Measurements from ENCODE around the gene ULK1. TPM values are rescaled to one million over a fixed set of nuclear protein-coding genes. Genes with fewer than 3 reads are reported as not detected.
A peak's percentile ranks its signal among the peaks of the same experiment; 100 is the strongest.

The ULK1 gene
- total RNA-seq, 1 experiment from 2014 or later, result 48.9 TPM

- no peak overlapping the region for H3K4me3 Mint-ChIP-seq (ENCODE audit: low read depth, unreplicated experiment)
- peaks cover 35% of the 10 kb centered on the region for H3K27me3 Mint-ChIP-seq (ENCODE audit: unreplicated experiment)
- H3K4me1 Mint-ChIP-seq (ENCODE audit: low read depth, unreplicated experiment), result no peaks in the 10 kb centered on the region
- no peak for DNase-seq
- CTCF ChIA-PET, result no interaction called here
- BruUV-seq (replicated peaks), result no TSS peak
- peaks cover 4% of the 10 kb centered on the region for H3K36me3 Mint-ChIP-seq (ENCODE audit: insufficient read depth, unreplicated experiment)
- no peaks in the 10 kb centered on the region for H3K9me3 Mint-ChIP-seq (ENCODE audit: low read depth, unreplicated experiment)
- TF ChIP-seq CTCF (IDR thresholded peaks at IDR 0.05; ENCODE audit: unreplicated experiment), result no peak
- intact Hi-C loops (cut with micrococcal nuclease; ENCODE audit: unreplicated experiment), result no loop called here
- no peak overlapping the region for H3K27ac Mint-ChIP-seq (ENCODE audit: unreplicated experiment)
Measured at GRCh38 chr12:131848753-131849152, 45.7 kb upstream of the ULK1 start.

GRCh38 chr12:131849700-131850553 lies 44.5 kb upstream of the ULK1 start:
- H3K27me3 Mint-ChIP-seq (ENCODE audit: unreplicated experiment), result peaks cover 35% of the 10 kb centered on the region
- H3K4me1 Mint-ChIP-seq (ENCODE audit: low read depth, unreplicated experiment), result no peaks in the 10 kb centered on the region
- BruUV-seq (replicated peaks), result no TSS peak
- no peaks in the 10 kb centered on the region for H3K9me3 Mint-ChIP-seq (ENCODE audit: low read depth, unreplicated experiment)
- CTCF ChIA-PET, result interaction anchor here (1.6 kb wide), 1 partner anchor 100 kb away, joined by 15 read pairs; the partner anchor contains the start of gene EP400
- peak overlapping the region; percentile 14 for H3K4me3 Mint-ChIP-seq (ENCODE audit: low read depth, unreplicated experiment)
- intact Hi-C loops (cut with micrococcal nuclease; ENCODE audit: unreplicated experiment), result loop anchor here (2.0 kb wide), 1 partner anchor 99 kb away; the partner anchor contains the start of gene EP400
- no peak for TF ChIP-seq CTCF (IDR thresholded peaks at IDR 0.05; ENCODE audit: unreplicated experiment)
- DNase-seq, result no peak
- peaks cover 4% of the 10 kb centered on the region for H3K36me3 Mint-ChIP-seq (ENCODE audit: insufficient read depth, unreplicated experiment)
- H3K27ac Mint-ChIP-seq (ENCODE audit: unreplicated experiment), result no peak overlapping the region

- intact Hi-C loops (cut with micrococcal nuclease; ENCODE audit: unreplicated experiment), result loop anchor here (1.0 to 2.0 kb wide), 2 partner anchors 98 to 150 kb away; partner anchors contain the start of gene EP400
- CTCF ChIA-PET, result interaction anchor here (0.6 to 1.6 kb wide), 16 partner anchors 9 to 169 kb away, joined by 3 to 15 read pairs (median 5); partner anchors contain the start of gene EP400
- H3K27me3 Mint-ChIP-seq (ENCODE audit: unreplicated experiment), result peaks cover 34% of the 10 kb centered on the region
- H3K4me1 Mint-ChIP-seq (ENCODE audit: low read depth, unreplicated experiment), result peaks cover 4% of the 10 kb centered on the region
- no peaks in the 10 kb centered on the region for H3K9me3 Mint-ChIP-seq (ENCODE audit: low read depth, unreplicated experiment)
- peak; percentile 96 for DNase-seq
- H3K36me3 Mint-ChIP-seq (ENCODE audit: insufficient read depth, unreplicated experiment), result peaks cover 4% of the 10 kb centered on the region
- TF ChIP-seq CTCF (IDR thresholded peaks at IDR 0.05; ENCODE audit: unreplicated experiment), result peak; percentile 95
- no peak overlapping the region for H3K27ac Mint-ChIP-seq (ENCODE audit: unreplicated experiment)
- peak overlapping the region; percentile 36 for H3K4me3 Mint-ChIP-seq (ENCODE audit: low read depth, unreplicated experiment)
- no TSS peak for BruUV-seq (replicated peaks)
Measured at GRCh38 chr12:131850856-131851559, 43.4 kb upstream of the ULK1 start.

- peak overlapping the region; percentile 36 for H3K4me3 Mint-ChIP-seq (ENCODE audit: low read depth, unreplicated experiment)
- CTCF ChIA-PET, result interaction anchor here (0.6 to 1.6 kb wide), 16 partner anchors 8 to 168 kb away, joined by 3 to 15 read pairs (median 5); partner anchors contain the start of gene EP400
- no peak for TF ChIP-seq CTCF (IDR thresholded peaks at IDR 0.05; ENCODE audit: unreplicated experiment)
- BruUV-seq (replicated peaks), result no TSS peak
- no peaks in the 10 kb centered on the region for H3K9me3 Mint-ChIP-seq (ENCODE audit: low read depth, unreplicated experiment)
- peaks cover 13% of the 10 kb centered on the region for H3K4me1 Mint-ChIP-seq (ENCODE audit: low read depth, unreplicated experiment)
- peaks cover 35% of the 10 kb centered on the region for H3K27me3 Mint-ChIP-seq (ENCODE audit: unreplicated experiment)
- H3K27ac Mint-ChIP-seq (ENCODE audit: unreplicated experiment), result no peak overlapping the region
- DNase-seq, result no peak
- intact Hi-C loops (cut with micrococcal nuclease; ENCODE audit: unreplicated experiment), result loop anchor here (1.0 to 2.0 kb wide), 2 partner anchors 97 to 149 kb away; partner anchors contain the start of gene EP400
- peaks cover 4% of the 10 kb centered on the region for H3K36me3 Mint-ChIP-seq (ENCODE audit: insufficient read depth, unreplicated experiment)
Measured at GRCh38 chr12:131851741-131852550, 42.5 kb upstream of the ULK1 start.

All from Calu3 (cell line).